ENCODE measurements around the gene ZNF792.

DNA sequence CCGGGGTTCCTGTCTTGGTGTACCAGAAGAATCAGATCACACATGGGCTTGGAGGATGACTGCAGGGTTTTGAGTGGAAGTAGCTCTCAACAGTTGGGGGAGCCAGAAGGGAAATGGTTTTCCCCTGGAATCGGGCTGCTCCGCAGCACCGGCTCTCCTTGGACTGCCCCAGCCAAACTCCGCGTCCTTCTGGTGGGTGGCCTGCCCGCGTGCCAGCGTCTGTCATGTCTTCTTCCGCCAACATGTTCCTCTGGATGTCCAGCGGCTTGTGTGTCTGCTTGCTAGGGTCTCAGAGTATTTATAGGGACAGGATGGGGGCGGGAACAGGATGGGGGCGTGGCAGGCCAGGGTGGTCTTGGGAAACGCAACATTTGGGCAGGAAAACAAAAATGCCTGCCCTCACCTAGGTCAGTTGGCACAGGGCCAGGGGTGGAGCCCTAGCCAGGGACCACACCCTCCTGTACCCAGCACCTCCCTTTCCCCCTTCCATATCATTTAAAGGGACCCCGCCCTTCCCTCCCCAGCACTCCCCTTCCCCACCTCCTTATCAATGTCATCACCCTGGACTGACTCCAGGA is 38.7 kb downstream of the ZNF792 start:
- TF ChIP-seq, protein P1, sequence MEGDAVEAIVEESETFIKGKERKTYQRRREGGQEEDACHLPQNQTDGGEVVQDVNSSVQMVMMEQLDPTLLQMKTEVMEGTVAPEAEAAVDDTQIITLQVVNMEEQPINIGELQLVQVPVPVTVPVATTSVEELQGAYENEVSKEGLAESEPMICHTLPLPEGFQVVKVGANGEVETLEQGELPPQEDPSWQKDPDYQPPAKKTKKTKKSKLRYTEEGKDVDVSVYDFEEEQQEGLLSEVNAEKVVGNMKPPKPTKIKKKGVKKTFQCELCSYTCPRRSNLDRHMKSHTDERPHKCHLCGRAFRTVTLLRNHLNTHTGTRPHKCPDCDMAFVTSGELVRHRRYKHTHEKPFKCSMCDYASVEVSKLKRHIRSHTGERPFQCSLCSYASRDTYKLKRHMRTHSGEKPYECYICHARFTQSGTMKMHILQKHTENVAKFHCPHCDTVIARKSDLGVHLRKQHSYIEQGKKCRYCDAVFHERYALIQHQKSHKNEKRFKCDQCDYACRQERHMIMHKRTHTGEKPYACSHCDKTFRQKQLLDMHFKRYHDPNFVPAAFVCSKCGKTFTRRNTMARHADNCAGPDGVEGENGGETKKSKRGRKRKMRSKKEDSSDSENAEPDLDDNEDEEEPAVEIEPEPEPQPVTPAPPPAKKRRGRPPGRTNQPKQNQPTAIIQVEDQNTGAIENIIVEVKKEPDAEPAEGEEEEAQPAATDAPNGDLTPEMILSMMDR (IDR thresholded peaks at IDR 0.05), result no peak
- TF ChIP-seq POLR2A (IDR thresholded peaks at IDR 0.05), result no peak

Measured in vagina (tissue), 2 donors.